Globus pallidus (tissue), 1 donor: Measurements from ENCODE around the gene TEAD3.
"Not testable (repeated sequence)": the region's sequence is repeated elsewhere in the genome, so short reads cannot be mapped to it uniquely, and the experiment has no call there.

Experiments used
- DNase-seq: peaks from one replicate; pipeline ENCODE4 v3.0.0-alpha.2; 2015; ENCODE audit warnings: low spot score

Gene TEAD3

GRCh38 chr6:35449287-35449881, 47.5 kb downstream of the TEAD3 start:
- DNase-seq, result peak; percentile 80

DNA sequence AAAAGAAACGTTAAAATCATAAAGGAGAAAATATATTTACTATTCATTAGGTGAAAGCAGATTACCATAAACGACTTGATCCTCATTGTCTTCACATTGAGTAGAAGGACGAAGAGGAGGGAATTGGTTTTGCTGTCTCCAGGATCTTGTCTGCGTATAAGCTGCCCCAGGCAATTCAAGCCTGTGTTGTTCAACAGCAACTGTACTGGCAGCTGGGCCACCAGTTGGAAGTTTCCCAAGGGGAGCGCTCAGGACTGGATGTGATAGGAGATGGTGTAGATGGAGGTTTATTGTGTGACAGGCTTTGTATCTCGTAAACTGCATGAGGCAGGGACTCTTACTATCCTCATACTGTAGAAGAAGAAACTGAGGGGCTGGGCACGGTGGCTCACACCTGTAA, 48.7 kb downstream of the TEAD3 start:
- DNase-seq, result no peak

DNA sequence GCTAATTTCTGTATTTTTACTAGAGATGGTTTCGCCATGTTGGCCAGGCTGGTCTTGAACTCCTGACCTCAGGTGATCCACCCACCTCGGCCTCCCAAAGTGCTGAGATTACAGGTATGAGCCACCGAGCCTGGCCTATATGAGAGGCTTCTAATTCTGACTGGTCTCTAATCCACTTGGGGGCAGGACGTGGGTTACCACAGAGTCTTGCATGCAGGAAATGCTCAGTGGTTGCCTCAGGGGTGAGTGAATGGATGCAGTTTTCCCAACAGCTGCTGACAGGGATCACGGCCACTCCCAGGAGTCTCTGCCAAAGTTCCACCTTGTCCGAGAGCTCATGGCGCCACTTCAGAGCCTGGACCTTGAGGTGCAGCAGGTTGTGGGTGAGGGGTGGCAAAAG, 51.2 kb downstream of the TEAD3 start:
- DNase-seq, result no peak

DNA sequence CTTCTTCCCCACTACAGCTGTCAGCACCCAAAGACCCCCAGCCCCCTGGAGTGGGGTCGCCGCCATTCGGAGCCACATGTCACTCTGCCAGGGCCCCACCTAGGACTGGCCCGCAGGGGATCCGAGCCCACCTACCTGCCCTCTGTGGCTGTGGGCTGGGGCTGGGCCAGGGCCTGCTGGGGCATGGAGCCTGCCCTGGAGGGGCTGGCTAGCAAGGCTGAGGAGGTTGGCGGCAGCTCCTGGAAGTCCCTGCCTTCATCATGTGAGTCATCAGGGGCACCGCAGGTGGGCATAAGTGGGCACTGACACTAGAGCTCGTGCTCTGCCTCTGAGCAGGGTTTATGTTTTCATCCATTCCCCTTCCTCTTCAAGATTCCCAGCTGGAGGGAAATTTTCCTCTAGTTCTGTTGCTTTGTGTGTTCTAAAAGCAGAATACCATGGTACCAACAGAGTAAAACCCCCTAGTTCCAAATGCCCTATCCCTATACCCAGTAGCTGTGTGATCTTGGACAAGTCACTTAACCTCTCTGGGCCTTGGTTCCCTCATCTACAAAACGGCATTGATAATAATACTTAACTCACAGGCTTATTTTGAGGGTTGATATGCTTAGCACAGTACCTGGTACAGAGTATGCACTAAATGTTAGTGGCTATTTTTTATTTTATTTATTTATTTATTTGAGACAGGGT, 53.4 kb downstream of the TEAD3 start:
- no peak for DNase-seq

DNA sequence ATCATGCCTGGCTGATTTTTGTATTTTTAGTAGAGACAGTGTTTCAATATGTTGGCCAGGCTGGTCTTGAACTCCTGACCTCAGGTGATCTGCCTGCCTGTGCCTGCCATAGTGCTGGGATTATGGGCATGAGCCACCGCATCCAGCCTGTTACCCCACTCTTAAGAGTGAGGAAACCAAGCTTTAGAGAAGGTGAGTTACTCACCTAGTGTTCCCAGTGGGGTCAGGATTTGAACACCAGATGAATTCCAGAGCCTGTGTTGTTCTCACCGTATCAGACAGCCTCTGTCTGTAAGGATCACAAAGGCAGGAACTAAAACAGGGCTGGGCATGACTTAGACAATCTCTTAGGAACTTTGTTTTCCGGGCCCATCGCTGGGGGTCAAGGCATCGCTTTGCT, 54.2 kb downstream of the TEAD3 start:
- DNase-seq, result no peak

DNA sequence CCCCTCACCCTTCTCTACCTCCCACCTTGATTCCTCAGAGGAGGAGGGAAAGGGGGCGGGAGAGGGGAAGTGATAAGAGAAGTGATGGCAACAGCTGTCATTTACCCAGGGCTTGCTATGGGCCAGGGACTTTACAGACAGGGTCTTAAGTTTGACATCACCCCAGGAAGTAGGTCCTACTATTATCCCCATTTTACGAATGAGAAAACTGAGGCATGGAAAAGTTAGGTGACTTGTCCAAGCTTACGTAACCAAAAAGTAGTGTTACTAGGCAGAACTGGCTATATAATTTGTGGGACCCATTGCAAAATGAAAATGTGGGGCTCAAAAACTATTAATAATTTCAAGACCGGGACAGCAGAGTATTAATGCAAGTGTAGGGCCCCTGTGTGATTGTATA, 55.2 kb downstream of the TEAD3 start:
- DNase-seq, result no peak

DNA sequence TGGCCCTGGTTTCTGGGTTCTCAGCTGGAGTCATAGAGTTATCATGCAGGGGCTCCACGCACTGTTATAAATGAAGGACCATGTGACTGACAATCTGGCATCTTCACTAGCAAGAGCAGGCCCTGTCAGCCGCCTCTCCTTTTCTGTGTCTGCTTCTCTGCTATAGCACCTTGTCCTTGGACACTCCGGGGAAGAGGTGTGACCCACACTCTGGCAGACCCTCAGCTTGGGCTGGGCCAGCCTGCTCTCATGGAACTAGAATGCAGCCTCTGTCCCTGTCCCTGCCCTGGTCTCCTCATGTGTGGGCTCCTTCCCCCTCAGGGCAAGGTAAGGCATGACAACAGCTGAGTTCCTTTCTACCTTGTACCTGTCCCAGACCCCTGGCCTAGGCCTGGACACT, 55.7 kb downstream of the TEAD3 start:
- DNase-seq, result no peak

- no peak for DNase-seq
These were observed 57.6 kb downstream of the TEAD3 start for GRCh38 chr6:35439308-35439707.

GRCh38 chr6:35438378-35439065, 58.4 kb downstream of the TEAD3 start:
- not testable (repeated sequence) for DNase-seq

DNA sequence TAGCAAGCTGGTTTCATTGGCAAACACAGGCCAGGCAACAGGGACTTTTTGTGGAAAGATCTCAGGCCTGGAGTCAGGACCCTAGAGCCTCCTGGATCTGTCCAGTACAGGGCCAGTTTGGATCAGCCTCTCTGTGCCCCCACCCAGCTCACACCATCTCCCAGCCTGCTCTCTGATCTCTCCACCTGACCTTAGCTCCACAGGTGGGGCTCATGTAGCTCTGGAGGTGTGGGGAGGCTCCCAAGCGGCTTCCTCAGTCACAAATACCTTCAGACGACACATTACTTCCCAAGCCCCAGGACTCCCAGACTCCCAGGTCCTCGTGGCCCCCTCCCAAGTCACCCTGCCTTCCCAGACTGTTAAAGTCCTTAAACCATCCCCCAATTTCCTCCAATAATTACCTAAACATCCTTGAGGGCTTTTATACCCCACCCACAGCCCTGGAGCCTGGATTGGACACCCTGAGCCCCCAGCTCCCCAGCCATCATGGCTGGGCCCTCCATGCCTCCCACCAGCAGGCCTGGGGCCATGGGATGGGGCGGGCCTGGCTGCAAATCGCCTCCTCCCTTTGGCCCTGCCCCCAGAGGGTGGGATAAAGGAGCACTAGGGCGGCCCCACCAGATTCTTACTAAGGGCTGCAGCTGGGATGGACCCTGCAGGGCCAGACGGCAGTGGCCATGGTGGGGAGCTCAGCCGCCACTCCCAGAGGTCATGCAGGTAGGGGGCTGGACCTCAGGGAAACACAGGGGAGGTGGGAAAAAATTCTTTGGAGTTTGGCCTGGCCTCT, 60.6 kb downstream of the TEAD3 start:
- DNase-seq, result no peak

- DNase-seq, result no peak
These were observed 61.6 kb downstream of the TEAD3 start for GRCh38 chr6:35435074-35435837.

GRCh38 chr6:35432702-35433101, 64.2 kb downstream of the TEAD3 start:
- not testable (repeated sequence) for DNase-seq

DNA sequence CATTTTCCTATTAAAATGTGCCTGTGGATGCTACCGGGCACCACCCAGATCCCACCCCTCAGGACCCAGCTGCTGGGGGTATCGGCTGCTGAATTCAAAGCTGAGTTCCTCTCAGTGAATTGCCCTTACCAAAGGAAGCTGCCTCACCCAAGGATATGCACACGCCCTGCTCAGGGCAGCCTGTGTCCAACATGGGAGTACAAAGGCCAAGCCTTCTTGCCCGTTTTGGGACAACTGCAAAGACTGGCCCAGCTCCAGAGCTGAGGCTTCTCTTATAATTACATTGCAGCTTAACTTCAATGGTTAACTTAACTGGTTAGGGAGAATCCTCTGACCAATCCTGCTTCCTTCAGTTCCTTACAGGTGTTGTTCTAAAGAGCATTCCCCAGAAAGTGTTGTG, 64.6 kb downstream of the TEAD3 start:
- DNase-seq, result no peak

DNA sequence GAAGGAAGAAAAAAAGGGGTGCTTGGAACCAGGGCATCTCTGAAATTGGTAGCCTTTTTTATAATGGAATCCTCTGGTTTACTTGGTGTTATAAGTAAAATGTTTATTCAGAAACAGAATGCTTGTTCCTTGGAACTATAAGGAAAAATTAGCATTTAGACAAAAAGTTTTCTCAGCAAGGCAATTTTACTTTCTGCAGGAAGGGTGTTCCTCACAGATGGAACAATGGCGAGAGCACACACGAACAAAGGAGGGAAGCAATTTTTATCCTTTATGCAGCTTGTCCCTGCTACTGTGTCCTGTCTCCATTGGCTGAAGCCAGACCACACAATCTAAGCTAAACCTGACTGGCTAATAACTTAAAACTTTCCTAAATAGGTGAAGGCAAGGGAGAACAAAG, 67.4 kb downstream of the TEAD3 start:
- DNase-seq, result no peak

DNA sequence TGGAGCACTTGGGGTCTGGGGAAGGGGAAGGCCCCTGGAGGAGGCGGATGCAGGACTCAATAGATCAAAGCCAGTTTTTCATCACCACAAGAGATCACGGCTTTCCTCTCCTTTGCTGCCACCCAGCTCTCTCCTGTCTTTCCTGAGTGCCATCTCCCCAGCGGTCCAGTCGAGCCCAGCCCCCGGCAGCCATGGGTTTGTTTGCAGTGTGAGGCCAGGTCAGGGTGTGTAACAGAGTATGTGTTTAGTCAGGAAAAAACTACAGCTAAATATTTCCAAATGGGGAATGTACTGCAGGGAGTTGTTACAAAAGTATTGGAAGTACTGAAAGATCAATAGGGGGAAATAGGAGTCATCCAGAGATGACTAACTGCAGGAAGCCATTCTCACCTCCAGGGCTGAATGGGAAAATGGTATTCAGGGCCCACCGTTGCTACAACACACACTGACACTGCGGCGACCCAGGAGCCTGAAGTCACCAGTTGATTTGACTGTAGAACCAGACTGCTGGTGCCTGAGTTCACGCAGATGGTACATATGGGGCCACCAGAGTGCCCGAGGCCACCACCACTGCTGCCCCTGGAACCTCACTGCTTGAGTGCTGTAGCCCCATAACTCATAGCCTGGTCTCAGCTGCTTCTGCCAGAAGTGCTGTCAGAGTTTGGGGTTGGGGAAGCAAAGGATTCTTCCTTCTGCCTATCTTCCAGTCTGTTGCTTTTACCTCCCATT, 68.3 kb downstream of the TEAD3 start:
- DNase-seq, result no peak

GRCh38 chr6:35427851-35428321, 69.0 kb downstream of the TEAD3 start:
- no peak for DNase-seq

DNA sequence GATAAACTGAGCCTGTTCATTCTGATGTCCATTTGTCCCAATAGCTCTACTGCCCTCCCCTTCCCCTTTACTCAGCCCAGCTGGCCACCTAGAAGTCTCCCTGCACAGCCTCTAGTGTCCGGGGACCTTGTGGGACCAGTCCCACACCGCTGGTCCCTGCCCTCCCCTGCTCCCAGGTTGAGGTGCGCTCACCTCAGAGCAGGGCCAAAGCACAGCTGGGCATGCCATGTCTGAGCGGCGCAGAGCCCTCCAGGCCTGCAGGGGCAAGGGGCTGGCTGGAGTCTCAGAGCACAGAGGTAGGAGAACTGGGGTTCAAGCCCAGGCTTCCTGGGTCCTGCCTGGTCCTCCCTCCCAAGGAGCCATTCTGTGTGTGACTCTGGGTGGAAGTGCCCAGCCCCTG, 69.4 kb downstream of the TEAD3 start:
- DNase-seq, result no peak

- no peak for DNase-seq
These were observed 70.8 kb downstream of the TEAD3 start for GRCh38 chr6:35426074-35426473.

DNA sequence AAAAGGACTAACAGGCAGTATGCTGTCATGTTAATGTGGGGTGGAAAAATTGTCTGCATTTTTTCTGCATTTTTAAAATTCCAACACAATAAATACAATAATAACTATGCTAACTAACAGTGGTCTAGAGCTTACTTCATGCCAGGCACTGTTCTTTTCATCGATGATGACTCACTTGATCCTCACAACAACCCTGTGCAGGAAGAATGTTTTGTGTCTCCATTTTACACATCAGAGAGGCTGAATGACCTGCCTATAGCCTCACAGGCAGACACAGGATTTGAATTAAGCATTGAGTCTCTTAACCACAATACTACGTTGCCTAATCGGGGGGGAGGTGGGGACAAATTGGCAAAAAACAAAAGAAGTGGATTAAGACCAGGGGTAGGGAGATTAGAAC, 71.6 kb downstream of the TEAD3 start:
- no peak for DNase-seq
